SU-DHL-6 (cell line): Measurements from ENCODE around the gene ZNF346.

Source experiments
- CTCF ChIP-seq: fragments of 200-600 bp; sonication (generic); IDR thresholded peaks from one replicate; pipeline ENCODE4 v1.5.1; 2017; ENCODE audit warnings: antibody characterized with exemption, mild to moderate bottlenecking, low read length, moderate library complexity; ENCODE audit not compliant: insufficient read depth, poor library complexity, severe bottlenecking
- EZH2phosphoT487 ChIP-seq: fragments of 200-600 bp; sonication (generic), shearing (Covaris generic); conservative IDR thresholded peaks from 2 replicates; pipeline ENCODE4 v1.6.1; 2018; ENCODE audit warnings: mild to moderate bottlenecking, antibody characterized with exemption, low read length, moderate library complexity, mixed read lengths

- no peak for TF ChIP-seq CTCF
- no peak for TF ChIP-seq EZH2phosphoT487
Observed at GRCh38 chr5:177130211-177131018, 107.9 kb downstream of the ZNF346 start.
